Suprapubic skin (tissue), 3 donors: ENCODE results near the gene NSD1.

Experiments
- CTCF ChIP-seq, 2 donors: fragments of 200-600 bp in 1 of 2; fragments of 450-650 bp in 1 of 2; sonication (generic) in 1 of 2; IDR thresholded peaks; one replicate each; pipeline ENCODE4 v1.5.1; 2016 to 2019; ENCODE audit warnings: antibody characterized with exemption in 2 of 2, mild to moderate bottlenecking in 1 of 2, moderate library complexity in 1 of 2
- POLR2AphosphoS5 ChIP-seq, 3 donors: sonication (generic); formaldehyde crosslinking; IDR thresholded peaks; one replicate each; pipeline ENCODE4 v1.6.1; 2017; ENCODE audit warnings: antibody characterized with exemption in 3 of 3

- TF ChIP-seq CTCF (IDR thresholded peaks at IDR 0.05): no peak
- TF ChIP-seq POLR2AphosphoS5 (IDR thresholded peaks at IDR 0.05): no peak
These were observed 6.7 kb downstream of the NSD1 start for GRCh38 chr5:177140312-177140711.
